Subcutaneous abdominal adipose tissue (tissue), 5 donors: ENCODE measurements around the gene KLF9.
A peak's percentile ranks its signal among the peaks of the same experiment; 100 is the strongest.

ENCODE experiments used
- H3K27ac ChIP-seq: one replicate; pipeline ENCODE4 v1.7.0; 2013; ENCODE audit warnings: low read depth, mild to moderate bottlenecking, inconsistent platforms, low read length, moderate library complexity
- H3K27me3 ChIP-seq, 5 donors: one replicate each; pipeline ENCODE4 v1.7.0; 2013; ENCODE audit warnings: low read length in 5 of 5, inconsistent platforms in 1 of 5; ENCODE audit not compliant: control insufficient read depth in 5 of 5, insufficient read depth in 4 of 5
- H3K36me3 ChIP-seq, 5 donors: one replicate each; pipeline ENCODE4 v1.7.0; 2013; ENCODE audit warnings: low read length in 5 of 5; ENCODE audit not compliant: control insufficient read depth in 5 of 5, insufficient read depth in 5 of 5
- H3K4me1 ChIP-seq, 5 donors: one replicate each; pipeline ENCODE4 v1.7.0; 2013; ENCODE audit warnings: low read length in 5 of 5, mild to moderate bottlenecking in 3 of 5, moderate library complexity in 1 of 5; ENCODE audit not compliant: control insufficient read depth in 5 of 5, insufficient read depth in 5 of 5
- H3K4me3 ChIP-seq, 5 donors: one replicate each; pipeline ENCODE4 v1.7.0; 2013; ENCODE audit warnings: low read length in 5 of 5, low read depth in 1 of 5
- H3K9ac ChIP-seq, 5 donors: one replicate each; pipeline ENCODE4 v1.7.0; 2013; ENCODE audit warnings: low read length in 5 of 5, mild to moderate bottlenecking in 4 of 5, moderate library complexity in 3 of 5
- H3K9me3 ChIP-seq, 5 donors: one replicate each; pipeline ENCODE4 v1.7.0; 2013; ENCODE audit warnings: low read length in 5 of 5; ENCODE audit not compliant: control insufficient read depth in 5 of 5
- donor health status: healthy.
- donor health status: healthy.
- donor health status: healthy.
- donor health status: healthy.
- donor health status: healthy.

Gene KLF9

GRCh38 chr9:70412832-70413463 is 1.5 kb downstream of the KLF9 start:
- Histone ChIP-seq H3K4me3 (peak overlapping the region; percentile 84 to 100 (median 98)), H3K9me3 (no peaks in the 10 kb centered on the region), H3K27ac (peak overlapping the region; percentile 91), H3K27me3 (no peaks in the 10 kb centered on the region), H3K36me3 (peaks cover 0 to 5% (median under 1%) of the 10 kb centered on the region in 5 donors), H3K4me1 (peaks cover 8 to 62% (median 53%) of the 10 kb centered on the region in 5 donors), H3K9ac (peak overlapping the region; percentile 69 to 100 (median 96))

DNA sequence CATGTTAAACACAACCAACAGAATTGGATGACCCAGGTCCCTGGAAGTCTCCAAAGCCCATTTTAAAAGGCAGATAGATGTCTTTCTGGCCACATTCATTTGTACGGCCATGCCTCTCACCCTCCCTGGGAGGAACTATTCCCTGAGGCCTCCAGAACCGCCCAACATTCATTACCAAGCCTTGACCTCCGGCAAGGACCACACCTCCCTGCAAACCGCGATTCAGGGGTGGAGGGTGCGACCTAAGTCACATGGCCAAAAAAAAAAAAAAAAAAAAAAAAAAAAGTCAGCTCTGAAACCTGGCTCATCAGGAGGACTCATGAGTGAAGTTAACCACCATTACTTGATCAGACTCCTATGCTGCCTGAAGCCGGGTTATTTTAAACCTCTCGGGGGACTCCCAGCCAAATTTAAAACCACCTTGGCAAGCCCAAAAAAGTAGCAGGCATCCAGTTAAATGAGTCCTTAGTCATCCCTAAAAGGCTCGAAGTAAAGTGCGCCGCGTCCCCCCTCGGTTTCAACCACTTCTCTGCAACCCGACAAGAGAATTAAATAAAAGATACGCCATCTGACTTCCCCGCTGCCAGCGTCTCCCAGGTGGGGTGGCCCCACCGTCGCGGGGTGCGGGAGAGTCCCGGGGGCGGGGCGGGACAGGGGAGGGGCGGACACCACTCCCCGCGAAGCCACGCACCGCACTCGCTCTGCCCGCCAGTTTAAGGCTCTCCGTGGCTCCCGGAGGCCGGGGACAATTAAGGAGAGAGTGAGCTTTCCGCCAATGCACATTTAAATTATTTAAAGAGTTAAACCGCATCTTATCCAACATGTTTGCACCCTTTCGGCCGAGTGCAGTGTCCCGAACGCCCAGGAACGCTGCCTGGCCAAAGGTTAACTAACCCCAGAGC is 2.3 kb downstream of the KLF9 start:
- peaks cover 0 to 6% (median 3%) of the 10 kb centered on the region in 5 donors for H3K36me3 ChIP-seq
- peaks cover 13 to 63% (median 56%) of the 10 kb centered on the region in 5 donors for H3K4me1 ChIP-seq
- H3K27ac ChIP-seq, result peak overlapping the region; percentile 91
- H3K27me3 ChIP-seq, result no peaks in the 10 kb centered on the region
- H3K9me3 ChIP-seq, result no peaks in the 10 kb centered on the region
- H3K4me3 ChIP-seq, result peak overlapping the region; percentile 84 to 100 (median 98)
- peak overlapping the region; percentile 69 to 100 (median 96) for H3K9ac ChIP-seq

DNA sequence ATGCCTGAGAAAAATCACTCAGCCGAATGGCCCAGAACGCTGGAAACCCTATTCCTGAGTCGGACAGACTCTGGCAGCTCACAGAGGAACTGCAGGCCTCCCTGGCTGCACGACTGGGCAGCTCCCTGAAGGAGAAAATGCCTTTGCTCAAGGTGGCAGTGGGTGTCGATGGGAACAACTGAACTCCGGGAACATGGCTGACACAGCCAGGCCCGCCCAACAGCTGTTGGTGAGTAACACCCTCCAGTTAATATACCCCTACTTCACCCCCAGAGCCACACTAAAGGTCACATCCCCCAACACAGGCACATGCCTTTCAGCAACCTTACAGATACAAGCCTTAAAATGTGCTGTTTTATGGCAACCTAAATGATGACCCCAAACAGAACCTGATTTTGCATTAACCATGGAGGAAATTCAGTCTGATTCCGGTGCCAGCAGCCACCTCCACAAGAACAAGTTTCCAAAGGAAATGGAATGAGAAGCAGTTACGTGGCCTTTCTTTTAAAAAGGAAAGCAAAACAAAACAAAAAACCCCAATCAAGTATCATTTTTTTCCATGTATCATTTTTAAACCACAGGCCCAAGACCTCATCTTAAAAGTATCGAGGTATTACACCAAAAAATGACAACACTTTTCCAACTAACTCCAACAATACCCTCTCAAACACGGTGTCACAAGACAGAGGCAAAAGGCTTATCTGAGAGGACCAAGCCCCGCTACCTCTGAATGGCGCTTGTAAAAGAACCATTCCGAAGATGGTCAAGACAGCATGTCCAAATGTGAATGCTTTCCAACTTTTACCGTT is 3.1 kb downstream of the KLF9 start:
- no peaks in the 10 kb centered on the region for H3K27me3 ChIP-seq
- H3K9me3 ChIP-seq, result no peaks in the 10 kb centered on the region
- peak overlapping the region; percentile 84 to 100 (median 98) for H3K4me3 ChIP-seq
- peak overlapping the region; percentile 91 for H3K27ac ChIP-seq
- peaks cover 0 to 6% (median 3%) of the 10 kb centered on the region in 5 donors for H3K36me3 ChIP-seq
- peaks cover 18 to 70% (median 61%) of the 10 kb centered on the region in 5 donors for H3K4me1 ChIP-seq
- H3K9ac ChIP-seq, result peak overlapping the region; percentile 56 to 100 (median 96)

GRCh38 chr9:70410368-70410767 is 4.1 kb downstream of the KLF9 start:
- Histone ChIP-seq H3K4me1 (peaks cover 20 to 74% (median 66%) of the 10 kb centered on the region in 5 donors), H3K9me3 (no peaks in the 10 kb centered on the region), H3K9ac (peak overlapping the region in 4 of 5 donors; percentile 88 to 100 (median 98)), H3K27me3 (no peaks in the 10 kb centered on the region), H3K36me3 (peaks cover 0 to 6% (median 3%) of the 10 kb centered on the region in 5 donors), H3K4me3 (peak overlapping the region; percentile 84 to 100 (median 98)), H3K27ac (peak overlapping the region; percentile 91)

DNA sequence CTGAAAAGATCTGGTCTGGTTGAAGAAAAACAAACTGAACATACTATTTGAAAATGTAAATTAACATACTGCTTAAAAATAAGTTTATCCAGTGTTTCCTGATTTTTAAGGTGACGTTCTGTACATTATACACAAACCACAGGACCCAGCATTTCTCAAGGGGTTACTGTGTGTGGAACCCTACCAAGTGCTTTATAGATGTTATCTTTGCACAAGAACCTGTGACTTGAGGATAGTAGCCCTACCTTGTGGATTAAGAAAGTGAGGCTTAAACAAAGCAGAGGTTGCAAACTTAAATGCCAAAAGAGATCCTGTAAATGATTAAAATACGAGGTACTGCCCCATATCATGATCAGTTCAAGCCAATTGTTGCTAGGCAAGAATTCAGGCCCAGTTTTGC is 4.7 kb downstream of the KLF9 start:
- Histone ChIP-seq H3K4me3 (peak overlapping the region; percentile 84 to 100 (median 98)), H3K27me3 (no peaks in the 10 kb centered on the region), H3K36me3 (peaks cover 0 to 6% (median 3%) of the 10 kb centered on the region in 5 donors), H3K9me3 (no peaks in the 10 kb centered on the region), H3K4me1 (peaks cover 21 to 75% (median 66%) of the 10 kb centered on the region in 5 donors), H3K27ac (peak overlapping the region; percentile 91), H3K9ac (peak overlapping the region in 4 of 5 donors; percentile 88 to 100 (median 98))

DNA sequence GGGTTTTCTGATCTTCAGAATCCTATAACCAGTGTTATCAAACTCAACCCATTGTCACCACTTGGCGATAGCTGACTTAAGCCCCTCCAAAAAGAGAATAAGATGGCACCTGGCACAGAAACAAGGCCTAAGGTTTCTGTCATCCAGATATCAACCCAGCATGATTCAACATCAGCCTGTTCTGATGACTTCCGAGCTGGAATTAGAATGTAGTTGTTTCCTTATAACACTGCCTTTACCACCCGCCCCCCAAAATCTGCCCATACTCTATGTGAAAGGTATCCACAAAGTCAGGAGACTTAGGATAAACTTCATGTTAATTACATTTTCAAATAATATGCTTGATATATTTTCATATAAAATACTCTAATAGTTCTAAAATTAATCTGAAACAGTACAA is 5.2 kb downstream of the KLF9 start:
- Histone ChIP-seq H3K36me3 (peaks cover 0 to 6% (median 3%) of the 10 kb centered on the region in 5 donors), H3K4me1 (peaks cover 22 to 74% (median 66%) of the 10 kb centered on the region in 5 donors), H3K27me3 (no peaks in the 10 kb centered on the region), H3K9ac (peak overlapping the region in 1 of 5 donors; percentile 99), H3K27ac (peak overlapping the region; percentile 91), H3K4me3 (peak overlapping the region in 3 of 5 donors; percentile 98 to 100 (median 99)), H3K9me3 (no peaks in the 10 kb centered on the region)

GRCh38 chr9:70408393-70409040 is 5.9 kb downstream of the KLF9 start:
- H3K4me3 ChIP-seq, result no peak overlapping the region
- H3K9ac ChIP-seq, result peak overlapping the region in 1 of 5 donors; percentile 46
- peak overlapping the region; percentile 80 for H3K27ac ChIP-seq
- H3K4me1 ChIP-seq, result peaks cover 24 to 81% (median 74%) of the 10 kb centered on the region in 5 donors
- no peaks in the 10 kb centered on the region for H3K9me3 ChIP-seq
- H3K27me3 ChIP-seq, result no peaks in the 10 kb centered on the region
- peaks cover 0 to 6% (median 3%) of the 10 kb centered on the region in 5 donors for H3K36me3 ChIP-seq

- peaks cover 0 to 6% (median 3%) of the 10 kb centered on the region in 5 donors for H3K36me3 ChIP-seq
- H3K4me3 ChIP-seq, result peak overlapping the region in 2 of 5 donors; percentile 3 to 26
- H3K27me3 ChIP-seq, result no peaks in the 10 kb centered on the region
- H3K27ac ChIP-seq, result peak overlapping the region; percentile 86
- H3K4me1 ChIP-seq, result peaks cover 24 to 91% (median 88%) of the 10 kb centered on the region in 5 donors
- peak overlapping the region in 2 of 5 donors; percentile 42 to 48 for H3K9ac ChIP-seq
- H3K9me3 ChIP-seq, result no peaks in the 10 kb centered on the region
Observed at GRCh38 chr9:70407081-70407503, 7.4 kb downstream of the KLF9 start.

- no peaks in the 10 kb centered on the region for H3K27me3 ChIP-seq
- peak overlapping the region in 4 of 5 donors; percentile 1 to 48 (median 39) for H3K9ac ChIP-seq
- no peaks in the 10 kb centered on the region for H3K9me3 ChIP-seq
- H3K4me3 ChIP-seq, result peak overlapping the region in 4 of 5 donors; percentile 12 to 38 (median 18)
- peaks cover 24 to 90% (median 89%) of the 10 kb centered on the region in 5 donors for H3K4me1 ChIP-seq
- H3K27ac ChIP-seq, result peak overlapping the region; percentile 86
- peaks cover 0 to 6% (median 3%) of the 10 kb centered on the region in 5 donors for H3K36me3 ChIP-seq
Observed at GRCh38 chr9:70406434-70406862, 8.0 kb downstream of the KLF9 start.
